Mucosa of descending colon (tissue), 3 donors: ENCODE results near the gene ZNF880. TPM values are rescaled to one million over a fixed set of nuclear protein-coding genes. Genes with fewer than 3 reads are reported as not detected.
A peak's percentile ranks its signal among the peaks of the same experiment; 100 is the strongest.

Experiments used
- ATAC-seq: fragments of 200-7000 bp; cut with Tn5 transposase; one replicate; pipeline ENCODE4 v1.9.1; 2020; ENCODE audit warnings: mild to moderate bottlenecking, moderate library complexity
- DNase-seq, 3 donors: peaks; one replicate each; pipeline ENCODE4 v3.0.0-alpha.2; 2020
- H3K36me3 ChIP-seq: fragments of 200-600 bp; one replicate; pipeline ENCODE4 v1.8.0; 2021; ENCODE audit warnings: low read depth, mild to moderate bottlenecking
- H3K4me1 ChIP-seq: fragments of 200-600 bp; one replicate; pipeline ENCODE4 v1.8.0; 2021; ENCODE audit warnings: low read depth, mild to moderate bottlenecking
- H3K4me3 ChIP-seq: fragments of 200-600 bp; one replicate; pipeline ENCODE4 v1.8.0; 2021; ENCODE audit warnings: mild to moderate bottlenecking
- H3K9me3 ChIP-seq: fragments of 200-600 bp; one replicate; pipeline ENCODE4 v1.8.0; 2021; ENCODE audit warnings: mild to moderate bottlenecking
- CTCF ChIP-seq: fragments of 200-600 bp; IDR thresholded peaks from one replicate; pipeline ENCODE4 v1.8.0; 2022; ENCODE audit warnings: antibody characterized with exemption, mild to moderate bottlenecking
- intact Hi-C, 2 donors: fragments of 100-400 bp; cut with DNase I in 1 of 2; cut with micrococcal nuclease in 1 of 2; formaldehyde crosslinking; loops; one replicate each; pipeline versions ENCODE4 v1.11.0 to v1.11.1; 2022; cut with DNase I, micrococcal nuclease
- total RNA-seq, 3 donors: library from RNA; stranded (reverse); fragmentation: NEBNext Ultra II Directional in 2 of 3; extraction: Animal tissue kit (Norgen Biotek cat#: 25700) in 2 of 3; gene quantifications; one replicate each; pipeline versions ENCODE4 v1.2.1 to v1.2.4, GENCODE V29; 2021 to 2023
- donor health status: DM: no; HTN: no; CAD: no; lungs with moderate emphysema.
- donor health status: DM: no; HTN: no; CAD: no.
- donor health status: DM: no; HTN: yes; CAD: no.

Gene ZNF880
- total RNA-seq, 3 donors from 2014 or later: 8.6 to 16.7 (median 9.6) TPM

GRCh38 chr19:52370341-52370710 is 603 bp downstream of the ZNF880 start:
- ATAC-seq: no peak
- intact Hi-C loops: no loop called here
- H3K36me3 ChIP-seq: peaks cover 9% of the 10 kb centered on the region
- no peak for TF ChIP-seq CTCF
- H3K4me3 ChIP-seq: peak overlapping the region; percentile 42
- H3K9me3 ChIP-seq: peaks cover 84% of the 10 kb centered on the region
- no peaks in the 10 kb centered on the region for H3K4me1 ChIP-seq
- no peak for DNase-seq

- H3K4me1 ChIP-seq: no peaks in the 10 kb centered on the region
- ATAC-seq (no peak), DNase-seq (no peak)
- TF ChIP-seq CTCF: no peak
- intact Hi-C loops: no loop called here
- no peaks in the 10 kb centered on the region for H3K36me3 ChIP-seq
- H3K4me3 ChIP-seq: no peak overlapping the region
- H3K9me3 ChIP-seq: peaks cover 90% of the 10 kb centered on the region
Observed at GRCh38 chr19:52391135-52391534, 21.4 kb downstream of the ZNF880 start.

GRCh38 chr19:52397310-52398080 is 27.8 kb downstream of the ZNF880 start, which contains the start of gene ZNF528:
TSS of gene ZNF528 (plus strand) at chr19:52397849. CDS start at chr19:52402014, 4,165 bp downstream.
- no peak for TF ChIP-seq CTCF
- intact Hi-C loops: no loop called here
- peak; percentile 100 for ATAC-seq

GRCh38 chr19:52398081-52398441 is 28.3 kb downstream of the ZNF880 start:
- intact Hi-C loops: no loop called here
- DNase-seq (peak in 1 of 3 donors; percentile 30), ATAC-seq (peak; percentile 47)
- H3K4me3 ChIP-seq: peak overlapping the region; percentile 55
- TF ChIP-seq CTCF: no peak
- peaks cover 3% of the 10 kb centered on the region for H3K36me3 ChIP-seq
- peaks cover 44% of the 10 kb centered on the region for H3K9me3 ChIP-seq
- H3K4me1 ChIP-seq: peaks cover 2% of the 10 kb centered on the region

More at GRCh38 chr19:52397310-52398080, 27.8 kb downstream of the ZNF880 start, which contains the start of gene ZNF528:
- peak within 1 kb of the TSS; percentile 55 for H3K4me3 ChIP-seq
- H3K9me3 ChIP-seq: peaks cover 44% of the 10 kb centered on the region
- H3K4me1 ChIP-seq: peaks cover 2% of the 10 kb centered on the region
- peaks cover 3% of the 10 kb centered on the region for H3K36me3 ChIP-seq
- peak; percentile 95 to 98 (median 97) for DNase-seq

GRCh38 chr19:52410276-52410675 is 40.6 kb downstream of the ZNF880 start:
- intact Hi-C loops: no loop called here

More at GRCh38 chr19:52410276-52410675, 40.6 kb downstream of the ZNF880 start:
- H3K36me3 ChIP-seq: peaks cover 15% of the 10 kb centered on the region
- H3K4me3 ChIP-seq: no peak overlapping the region
- DNase-seq (no peak), ATAC-seq (no peak)
- H3K4me1 ChIP-seq: no peaks in the 10 kb centered on the region
- TF ChIP-seq CTCF: no peak
- H3K9me3 ChIP-seq: peaks cover 86% of the 10 kb centered on the region
